Esophagus muscularis mucosa (tissue), 4 donors: ENCODE measurements around the gene CDH22.

Experiments used
- EP300 ChIP-seq: sonication (generic); formaldehyde crosslinking; IDR thresholded peaks from one replicate; pipeline ENCODE4 v1.6.1; 2017; ENCODE audit warnings: antibody characterized with exemption
- POLR2A ChIP-seq: fragments of 450-650 bp; IDR thresholded peaks from one replicate; pipeline ENCODE4 v1.6.1; 2017; ENCODE audit warnings: antibody characterized with exemption, moderate library complexity, mild to moderate bottlenecking, low read depth
- POLR2AphosphoS5 ChIP-seq, 2 donors: sonication (generic); formaldehyde crosslinking; IDR thresholded peaks; one replicate each; pipeline ENCODE4 v1.6.1; 2017; ENCODE audit warnings: antibody characterized with exemption in 2 of 2
- TF ChIP-seq, protein P1 (sequence below), 3 experiments: fragments of 200-600 bp in 2 of 3; fragments of 450-650 bp in 1 of 3; sonication (generic) in 2 of 3; IDR thresholded peaks; one replicate each; pipeline ENCODE4 v1.5.1; 2017 to 2019; ENCODE audit warnings: antibody characterized with exemption in 3 of 3, mild to moderate bottlenecking in 2 of 3, moderate library complexity in 1 of 3

DNA sequence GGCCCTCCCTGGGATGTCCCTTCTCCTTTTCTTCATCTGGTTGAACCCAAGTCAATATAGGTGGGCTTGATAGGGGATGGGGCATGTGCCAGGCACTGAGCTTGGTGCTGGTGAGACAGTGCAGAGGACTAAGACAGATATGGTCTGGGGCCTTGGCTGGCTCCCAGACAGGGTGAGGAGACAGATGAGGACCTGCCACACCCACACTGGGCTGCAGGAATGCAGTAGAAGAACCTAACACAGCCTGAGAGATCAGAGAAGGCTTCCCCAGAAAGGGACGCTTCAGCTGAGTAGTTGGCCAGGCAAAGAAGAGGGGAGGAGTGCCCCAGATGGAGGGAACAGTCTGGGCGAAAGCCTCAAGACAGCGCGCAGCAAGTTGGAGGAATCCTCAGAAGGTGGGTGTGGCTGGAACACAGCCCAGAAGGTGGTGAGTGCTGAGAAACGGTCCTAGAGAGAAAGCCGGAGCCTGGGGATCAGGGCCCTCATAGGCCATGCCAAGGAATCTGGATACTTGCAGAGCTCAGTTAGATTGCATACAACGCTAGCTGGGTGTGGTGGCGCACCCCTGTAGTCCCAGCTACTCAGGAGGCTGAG, 163.8 kb downstream of the CDH22 start:
- TF ChIP-seq, protein P1, sequence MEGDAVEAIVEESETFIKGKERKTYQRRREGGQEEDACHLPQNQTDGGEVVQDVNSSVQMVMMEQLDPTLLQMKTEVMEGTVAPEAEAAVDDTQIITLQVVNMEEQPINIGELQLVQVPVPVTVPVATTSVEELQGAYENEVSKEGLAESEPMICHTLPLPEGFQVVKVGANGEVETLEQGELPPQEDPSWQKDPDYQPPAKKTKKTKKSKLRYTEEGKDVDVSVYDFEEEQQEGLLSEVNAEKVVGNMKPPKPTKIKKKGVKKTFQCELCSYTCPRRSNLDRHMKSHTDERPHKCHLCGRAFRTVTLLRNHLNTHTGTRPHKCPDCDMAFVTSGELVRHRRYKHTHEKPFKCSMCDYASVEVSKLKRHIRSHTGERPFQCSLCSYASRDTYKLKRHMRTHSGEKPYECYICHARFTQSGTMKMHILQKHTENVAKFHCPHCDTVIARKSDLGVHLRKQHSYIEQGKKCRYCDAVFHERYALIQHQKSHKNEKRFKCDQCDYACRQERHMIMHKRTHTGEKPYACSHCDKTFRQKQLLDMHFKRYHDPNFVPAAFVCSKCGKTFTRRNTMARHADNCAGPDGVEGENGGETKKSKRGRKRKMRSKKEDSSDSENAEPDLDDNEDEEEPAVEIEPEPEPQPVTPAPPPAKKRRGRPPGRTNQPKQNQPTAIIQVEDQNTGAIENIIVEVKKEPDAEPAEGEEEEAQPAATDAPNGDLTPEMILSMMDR (IDR thresholded peaks at IDR 0.05), result no peak
- TF ChIP-seq POLR2A (no peak), POLR2AphosphoS5 (IDR thresholded peaks at IDR 0.05) (no peak), EP300 (no peak)
